GM23338 (cell line): ENCODE results near the gene ROBO1. TPM values are rescaled to one million over a fixed set of nuclear protein-coding genes. Genes with fewer than 3 reads are reported as not detected.
"Not testable (repeated sequence)": the region's sequence is repeated elsewhere in the genome, so short reads cannot be mapped to it uniquely, and the experiment has no call there.

Experiments
- ATAC-seq: fragments of 200-7000 bp; cut with Tn5 transposase; 3 replicates; pipeline ENCODE4 v1.9.1; 2020
- DNase-seq: peaks from one replicate; pipeline ENCODE4 v3.0.0-alpha.2; 2015; ENCODE audit warnings: low spot score
- H2AFZ ChIP-seq: fragments of 200-600 bp; sonication (generic); 2 replicates; pipeline ENCODE4 v1.8.0; 2016; ENCODE audit warnings: antibody characterized with exemption, mild to moderate bottlenecking, moderate library complexity
- H3F3A ChIP-seq: fragments of 200-600 bp; sonication (generic); replicated peaks from 2 replicates; pipeline ENCODE4 v1.8.0; 2017; ENCODE audit warnings: antibody characterized with exemption, mixed run types, low read depth
- H3K27ac ChIP-seq: fragments of 200-600 bp; sonication (generic); 2 replicates; pipeline ENCODE4 v1.6.1; 2016; ENCODE audit warnings: low read depth
- H3K27me3 ChIP-seq: fragments of 200-600 bp; sonication (generic); 2 replicates; pipeline ENCODE4 v1.8.0; 2016; ENCODE audit warnings: mild to moderate bottlenecking, mixed run types, moderate library complexity; ENCODE audit not compliant: insufficient read depth
- H3K36me3 ChIP-seq: fragments of 200-600 bp; sonication (generic); 2 replicates; pipeline ENCODE4 v1.8.0; 2016; ENCODE audit warnings: mild to moderate bottlenecking; ENCODE audit not compliant: insufficient read depth
- H3K4me1 ChIP-seq: fragments of 200-600 bp; sonication (generic); 2 replicates; pipeline ENCODE4 v1.8.0; 2016; ENCODE audit warnings: mild to moderate bottlenecking, moderate library complexity; ENCODE audit not compliant: insufficient read depth
- H3K4me2 ChIP-seq: fragments of 200-600 bp; sonication (generic); 2 replicates; pipeline ENCODE4 v1.7.1; 2017; ENCODE audit warnings: mixed run types
- H3K4me3 ChIP-seq: fragments of 200-600 bp; sonication (generic); 2 replicates; pipeline ENCODE4 v1.6.1; 2016; ENCODE audit warnings: mixed run types
- H3K79me2 ChIP-seq: fragments of 200-600 bp; sonication (generic); replicated peaks from 2 replicates; pipeline ENCODE4 v1.8.0; 2017; ENCODE audit warnings: mild to moderate bottlenecking; ENCODE audit not compliant: insufficient read depth
- H3K9me2 ChIP-seq: fragments of 200-600 bp; sonication (generic); 2 replicates; pipeline ENCODE4 v1.8.0; 2017; ENCODE audit not compliant: insufficient read depth
- H4K20me1 ChIP-seq: fragments of 200-600 bp; sonication (generic); replicated peaks from 2 replicates; pipeline ENCODE4 v1.8.0; 2017; ENCODE audit warnings: mild to moderate bottlenecking; ENCODE audit not compliant: insufficient read depth
- H3K27ac Mint-ChIP-seq: 2 replicates; pipeline ENCODE4 v1.8.0; 2020; ENCODE audit warnings: inconsistent platforms, mild to moderate bottlenecking, moderate library complexity, mixed read lengths
- H3K27me3 Mint-ChIP-seq: 3 replicates; pipeline ENCODE4 v1.8.0; 2022; ENCODE audit warnings: low read depth, mild to moderate bottlenecking, moderate library complexity, mixed read lengths, inconsistent platforms; ENCODE audit not compliant: insufficient read depth, poor library complexity
- H3K36me3 Mint-ChIP-seq: 3 replicates; pipeline ENCODE4 v1.8.0; 2021; ENCODE audit warnings: low read depth, mild to moderate bottlenecking, inconsistent platforms, moderate library complexity, mixed read lengths
- H3K4me1 Mint-ChIP-seq: 3 replicates; pipeline ENCODE4 v1.8.0; 2020; ENCODE audit warnings: mild to moderate bottlenecking, inconsistent platforms, mixed read lengths
- H3K4me3 Mint-ChIP-seq: 3 replicates; pipeline ENCODE4 v1.8.0; 2021; ENCODE audit warnings: moderate library complexity, mild to moderate bottlenecking, inconsistent platforms, mixed read lengths
- H3K9me3 Mint-ChIP-seq: 3 replicates; pipeline ENCODE4 v1.8.0; 2020; ENCODE audit warnings: moderate library complexity, mild to moderate bottlenecking, inconsistent platforms, mixed read lengths
- CREB1 ChIP-seq: fragments of 250-450 bp; sonication (Bioruptor Pico); IDR thresholded peaks from 2 replicates; pipeline ENCODE4 v1.5.0; 2020; ENCODE audit warnings: low read depth, mild to moderate bottlenecking, moderate library complexity
- CTCF ChIP-seq, 2 experiments: fragments of 200-600 bp in 1 of 2; sonication (generic) in 1 of 2; conservative IDR thresholded peaks; 2 replicates each; pipeline versions ENCODE4 v1.5.1 to v1.6.1; 2016 to 2017; ENCODE audit warnings: antibody characterized with exemption in 2 of 2, low read depth in 2 of 2, mild to moderate bottlenecking in 2 of 2, moderate library complexity in 1 of 2
- EZH2 ChIP-seq: fragments of 200-600 bp; sonication (generic); IDR thresholded peaks from one replicate; pipeline ENCODE4 v1.8.0; 2017; ENCODE audit warnings: antibody characterized with exemption, mild to moderate bottlenecking, low read depth; ENCODE audit not compliant: unreplicated experiment
- EZH2phosphoT487 ChIP-seq: fragments of 200-600 bp; sonication (generic); IDR thresholded peaks from one replicate; pipeline ENCODE4 v1.8.1; 2018; ENCODE audit warnings: antibody characterized with exemption; ENCODE audit not compliant: unreplicated experiment
- JUNB ChIP-seq: IDR thresholded peaks from one replicate; pipeline ENCODE4 v1.6.1; 2016; ENCODE audit warnings: antibody characterized with exemption; ENCODE audit not compliant: unreplicated experiment
- NANOG ChIP-seq: IDR thresholded peaks from 2 replicates; pipeline ENCODE4 v1.6.1; 2016; ENCODE audit warnings: antibody characterized with exemption, borderline replicate concordance
- POLR2AphosphoS5 ChIP-seq: IDR thresholded peaks from 2 replicates; pipeline ENCODE4 v1.6.1; 2016; ENCODE audit warnings: antibody characterized with exemption, low read depth
- REST ChIP-seq: IDR thresholded peaks from one replicate; pipeline ENCODE4 v1.6.1; 2018; ENCODE audit warnings: antibody characterized with exemption; ENCODE audit not compliant: unreplicated experiment
- STAT1 ChIP-seq: IDR thresholded peaks from one replicate; pipeline ENCODE4 v1.6.1; 2016; ENCODE audit warnings: antibody characterized with exemption; ENCODE audit not compliant: unreplicated experiment
- ZNF114 ChIP-seq: fragments of 250-450 bp; sonication (Bioruptor Pico); IDR thresholded peaks from 2 replicates; pipeline ENCODE4 v1.5.0; 2020; ENCODE audit warnings: mild to moderate bottlenecking, moderate library complexity
- polyA plus RNA-seq: library from polyadenylated mRNA; unstranded; fragments of >200 nt; fragmentation: Nextera tagmentation; extraction: Ambion mirVana; gene quantifications from 2 replicates; pipeline ENCODE4 v1.2.1, GENCODE V29; 2016
- total RNA-seq: library from RNA; depleted of rRNA; stranded (reverse); fragments of >200 nt; shearing (Covaris generic); gene quantifications from 2 replicates; pipeline ENCODE4 v1.2.3, GENCODE V29; 2014
- TF ChIP-seq, protein P1 (sequence below): IDR thresholded peaks from 2 replicates; pipeline ENCODE4 v1.6.1; 2016; ENCODE audit warnings: antibody characterized with exemption

ROBO1 gene
- total and polyA plus RNA-seq, 2 experiments from 2014 or later: 19.2 to 78.3 TPM

GRCh38 chr3:78724859-78725258, 1042.9 kb downstream of the ROBO1 start (continued):
- TF ChIP-seq REST (no peak), JUNB (no peak), EZH2phosphoT487 (no peak), EZH2 (no peak), ZNF114 (CRISPR knock-in tag) (no peak), NANOG (no peak)

DNA sequence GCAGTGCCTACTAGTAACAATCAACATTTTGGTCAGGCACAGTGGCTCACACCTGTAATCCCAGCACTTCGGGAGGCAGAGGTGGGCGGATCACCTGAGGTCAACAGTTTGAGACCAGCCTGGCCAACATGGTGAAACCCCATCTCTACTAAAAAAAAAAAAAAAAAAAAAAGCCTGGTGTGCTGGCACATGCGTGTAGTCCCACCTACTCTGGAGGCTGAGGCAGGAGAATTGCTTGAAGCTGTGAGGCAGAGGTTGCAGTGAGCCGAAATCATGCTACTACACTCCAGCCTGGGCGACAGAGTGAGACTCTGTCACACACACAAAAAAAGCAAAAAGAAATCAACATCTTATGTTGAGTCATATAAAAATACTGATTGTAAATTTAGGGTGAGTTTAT, 1043.4 kb downstream of the ROBO1 start:
- not testable (repeated sequence) for H3K4me3 Mint-ChIP-seq, H3K27ac Mint-ChIP-seq, H3K9me2 ChIP-seq, H3K9me3 Mint-ChIP-seq, H3F3A ChIP-seq, H3K36me3 ChIP-seq, DNase-seq, H3K27me3 ChIP-seq, H4K20me1 ChIP-seq, H2AFZ ChIP-seq, H3K4me2 ChIP-seq, ATAC-seq, H3K79me2 ChIP-seq, H3K27me3 Mint-ChIP-seq, H3K4me3 ChIP-seq, H3K36me3 Mint-ChIP-seq, H3K27ac ChIP-seq
- peaks cover 37% of the 10 kb centered on the region for H3K4me1 Mint-ChIP-seq
- peaks cover 24% of the 10 kb centered on the region for H3K4me1 ChIP-seq

DNA sequence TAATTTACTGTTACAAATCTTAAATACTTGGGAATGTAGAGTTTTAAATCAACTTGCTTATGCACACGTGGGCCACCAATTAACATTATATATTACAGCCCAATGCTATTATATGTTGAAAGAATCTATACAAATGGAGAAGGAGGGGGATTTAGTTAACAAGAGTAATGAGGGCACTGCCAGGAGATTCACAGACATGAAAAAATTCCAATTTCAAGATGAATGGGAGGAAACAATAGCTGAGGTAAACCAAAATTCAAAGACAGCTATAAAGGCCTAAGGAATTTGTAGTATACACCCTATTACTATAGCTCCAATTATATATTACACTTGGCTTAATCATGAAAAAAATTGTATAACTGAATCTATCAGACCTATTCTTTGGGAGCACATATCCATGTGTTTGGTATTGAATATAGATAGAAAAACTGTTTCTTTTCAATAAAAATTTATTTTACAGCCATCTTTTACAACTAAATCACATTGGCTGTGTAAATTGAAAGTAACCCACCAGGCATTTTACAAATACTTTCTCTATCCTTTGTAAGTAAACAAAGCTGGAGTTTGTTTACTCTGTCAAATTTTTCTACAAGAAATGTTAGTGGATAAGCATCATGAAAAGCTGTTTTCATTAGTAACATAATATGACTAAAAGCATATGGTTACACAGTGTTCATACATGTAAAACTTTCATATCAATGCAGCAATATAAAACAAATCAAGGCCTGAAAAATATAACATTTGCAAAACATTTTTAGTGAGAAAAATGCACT, 1045.8 kb downstream of the ROBO1 start:
- no peaks in the 10 kb centered on the region for H3K79me2 ChIP-seq
- no peaks in the 10 kb centered on the region for H3K9me3 Mint-ChIP-seq
- DNase-seq (no peak), ATAC-seq (no peak)
- no peaks in the 10 kb centered on the region for H3K9me2 ChIP-seq
- TF ChIP-seq NANOG (no peak), CREB1 (CRISPR knock-in tag) (no peak), POLR2AphosphoS5 (no peak), STAT1 (no peak), EZH2 (no peak), REST (no peak), EZH2phosphoT487 (no peak), CTCF (conservative IDR thresholded peaks at IDR 0.05; ENCODE audit: low read depth in 2 of 2) (no peak)
- TF ChIP-seq, protein P1, sequence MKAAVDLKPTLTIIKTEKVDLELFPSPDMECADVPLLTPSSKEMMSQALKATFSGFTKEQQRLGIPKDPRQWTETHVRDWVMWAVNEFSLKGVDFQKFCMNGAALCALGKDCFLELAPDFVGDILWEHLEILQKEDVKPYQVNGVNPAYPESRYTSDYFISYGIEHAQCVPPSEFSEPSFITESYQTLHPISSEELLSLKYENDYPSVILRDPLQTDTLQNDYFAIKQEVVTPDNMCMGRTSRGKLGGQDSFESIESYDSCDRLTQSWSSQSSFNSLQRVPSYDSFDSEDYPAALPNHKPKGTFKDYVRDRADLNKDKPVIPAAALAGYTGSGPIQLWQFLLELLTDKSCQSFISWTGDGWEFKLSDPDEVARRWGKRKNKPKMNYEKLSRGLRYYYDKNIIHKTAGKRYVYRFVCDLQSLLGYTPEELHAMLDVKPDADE: no peak
- no peak overlapping the region for H3K27ac ChIP-seq
- H3K4me2 ChIP-seq: no peak overlapping the region
- H3K27me3 ChIP-seq: no peaks in the 10 kb centered on the region
- H2AFZ ChIP-seq: no peak overlapping the region
- no peaks in the 10 kb centered on the region for H3F3A ChIP-seq
- H3K36me3 ChIP-seq: no peaks in the 10 kb centered on the region; the same call in 1 of the 2 replicates
- no peaks in the 10 kb centered on the region for H4K20me1 ChIP-seq
- peaks cover 7% of the 10 kb centered on the region for H3K36me3 Mint-ChIP-seq
- H3K4me3 Mint-ChIP-seq: no peak overlapping the region
- 0 out of 2 replicates have a peak overlapping the region, but pooled peaks have one; percentile 13 for H3K27ac Mint-ChIP-seq
- H3K27me3 Mint-ChIP-seq: no peaks in the 10 kb centered on the region
- H3K4me1 ChIP-seq: peaks cover 20% of the 10 kb centered on the region; the same call in 1 of the 2 replicates
- H3K4me1 Mint-ChIP-seq: peaks cover 24% of the 10 kb centered on the region
- H3K4me3 ChIP-seq: no peak overlapping the region
